Pulmonary artery endothelial cell (primary cell): ENCODE measurements around the gene RMI2. TPM values are rescaled to one million over a fixed set of nuclear protein-coding genes. Genes with fewer than 3 reads are reported as not detected.
"Not testable (repeated sequence)": the region's sequence is repeated elsewhere in the genome, so short reads cannot be mapped to it uniquely, and the experiment has no call there.

Experiments
- DNase-seq: peaks from one replicate; pipeline ENCODE4 v3.0.0-alpha.2; 2011; ENCODE audit warnings: low read depth, low spot score
- total RNA-seq: library from RNA; depleted of rRNA; stranded (reverse); fragments of >200 nt; gene quantifications from 2 replicates; pipeline ENCODE4 v1.2.3, GENCODE V29; 2014

RMI2 gene
- total RNA-seq, result 5.9 and 16.9 TPM in 2 replicates

DNA sequence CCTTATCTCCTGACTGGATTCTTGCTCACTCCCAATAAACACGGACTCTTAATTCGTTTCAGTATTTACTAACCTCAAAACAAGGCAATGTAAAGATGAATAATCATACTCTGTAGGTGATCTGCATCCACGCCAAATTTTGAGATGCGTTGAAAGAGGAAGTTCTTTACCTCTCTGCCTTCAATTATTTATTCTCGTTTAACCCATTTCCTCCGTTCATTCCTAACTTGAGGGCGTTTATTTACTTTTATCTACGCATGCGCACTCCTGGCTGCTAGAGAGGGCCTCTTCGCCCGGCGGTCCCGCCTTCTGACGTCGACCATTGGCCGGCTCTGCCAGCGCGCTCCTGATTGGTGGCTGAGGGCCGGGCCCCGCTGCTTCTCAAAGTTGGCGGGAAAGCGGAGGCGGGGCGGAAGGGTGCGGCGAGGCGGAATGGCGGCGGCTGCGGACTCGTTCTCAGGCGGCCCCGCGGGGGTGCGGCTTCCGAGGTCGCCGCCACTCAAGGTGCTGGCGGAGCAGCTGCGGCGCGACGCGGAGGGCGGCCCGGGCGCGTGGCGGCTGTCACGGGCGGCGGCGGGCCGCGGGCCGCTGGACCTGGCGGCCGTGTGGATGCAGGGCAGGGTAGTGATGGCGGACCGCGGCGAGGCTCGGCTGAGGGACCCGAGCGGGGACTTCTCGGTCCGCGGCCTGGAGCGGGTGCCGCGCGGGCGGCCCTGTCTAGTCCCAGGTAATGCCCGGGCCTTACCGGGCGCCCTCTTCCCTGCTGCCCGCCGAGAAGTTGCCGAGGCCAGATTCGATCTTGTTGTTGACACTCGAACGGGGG lies at the start of gene RMI2:
Gene RMI2 (plus strand): TSS at position 420 of the 823 bp plus-strand sequence. CDS start 13 bp downstream, at position 433.
- DNase-seq, result peak; percentile 73

DNA sequence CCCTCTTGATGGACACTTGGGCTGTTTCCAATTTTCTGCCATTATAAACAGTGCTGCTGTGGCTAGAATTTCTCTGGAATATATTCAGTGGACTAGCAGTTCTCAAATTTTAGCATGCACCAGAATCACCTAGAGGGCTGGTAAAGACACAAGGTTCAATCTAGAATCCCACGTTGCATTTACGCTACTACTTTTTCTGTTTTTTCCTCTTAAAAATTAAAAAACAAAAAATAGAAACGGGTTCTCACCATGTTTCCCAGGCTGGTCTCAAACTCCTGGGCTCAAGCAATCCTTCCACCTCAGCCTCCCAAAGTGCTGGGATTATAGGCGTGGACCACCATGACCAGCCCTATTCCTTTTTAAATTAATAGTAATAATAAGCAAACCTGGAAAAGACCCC lies 49.6 kb upstream of the RMI2 start:
- DNase-seq, result no peak

DNA sequence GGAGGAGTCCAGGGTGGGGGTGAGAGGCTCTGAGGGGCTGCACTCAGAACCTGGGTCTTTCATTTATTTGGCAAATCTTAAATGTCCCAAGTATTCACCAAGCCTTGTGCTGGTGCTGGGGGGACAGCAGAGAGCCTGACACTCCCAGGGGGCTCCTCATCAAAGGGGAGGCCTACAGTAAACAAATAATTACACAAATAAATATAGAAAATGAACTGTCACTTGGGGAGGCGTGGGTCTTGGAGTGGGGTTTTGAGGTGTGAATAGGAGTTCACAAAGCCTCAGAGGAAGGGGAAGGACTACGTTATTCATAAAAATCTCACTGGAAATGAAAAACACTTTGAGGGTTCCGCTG lies 48.9 kb upstream of the RMI2 start:
- no peak for DNase-seq

DNA sequence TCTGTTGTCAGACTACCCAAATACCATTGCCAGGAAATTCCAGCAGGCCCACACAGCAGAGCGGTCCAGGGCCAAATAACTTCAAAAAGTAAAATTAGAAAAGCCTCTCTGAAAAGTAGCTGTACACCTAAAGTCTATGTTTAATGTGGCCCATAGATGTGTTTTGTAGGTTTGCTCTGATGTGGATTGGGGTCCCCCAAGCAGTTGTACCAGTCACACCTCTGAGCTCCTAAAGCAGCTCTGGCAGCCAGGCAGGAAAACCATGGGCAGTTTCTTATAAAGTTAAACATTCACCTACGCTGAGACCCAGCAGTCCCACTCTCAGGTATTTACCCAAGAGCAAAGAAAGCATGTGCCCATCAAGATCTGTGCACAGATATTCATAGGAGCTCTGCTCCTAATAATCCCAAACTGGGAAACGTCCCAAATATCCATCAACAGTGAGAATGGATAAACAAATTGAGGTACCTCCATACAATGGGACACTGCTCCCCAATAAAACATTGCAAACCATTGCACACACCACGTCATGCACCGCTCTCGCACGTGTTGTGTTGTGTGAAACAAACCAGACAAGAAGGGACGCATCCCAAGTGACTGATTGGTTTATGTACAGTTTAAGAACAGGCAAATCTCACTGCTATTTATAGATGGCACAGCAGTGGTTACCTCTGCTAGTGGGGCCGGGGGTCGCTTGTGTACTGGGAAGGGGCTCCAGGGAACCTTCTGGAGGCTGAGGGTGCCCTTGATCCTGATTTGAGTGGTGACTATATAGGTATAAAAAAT lies 48.4 kb upstream of the RMI2 start:
- no peak for DNase-seq

DNA sequence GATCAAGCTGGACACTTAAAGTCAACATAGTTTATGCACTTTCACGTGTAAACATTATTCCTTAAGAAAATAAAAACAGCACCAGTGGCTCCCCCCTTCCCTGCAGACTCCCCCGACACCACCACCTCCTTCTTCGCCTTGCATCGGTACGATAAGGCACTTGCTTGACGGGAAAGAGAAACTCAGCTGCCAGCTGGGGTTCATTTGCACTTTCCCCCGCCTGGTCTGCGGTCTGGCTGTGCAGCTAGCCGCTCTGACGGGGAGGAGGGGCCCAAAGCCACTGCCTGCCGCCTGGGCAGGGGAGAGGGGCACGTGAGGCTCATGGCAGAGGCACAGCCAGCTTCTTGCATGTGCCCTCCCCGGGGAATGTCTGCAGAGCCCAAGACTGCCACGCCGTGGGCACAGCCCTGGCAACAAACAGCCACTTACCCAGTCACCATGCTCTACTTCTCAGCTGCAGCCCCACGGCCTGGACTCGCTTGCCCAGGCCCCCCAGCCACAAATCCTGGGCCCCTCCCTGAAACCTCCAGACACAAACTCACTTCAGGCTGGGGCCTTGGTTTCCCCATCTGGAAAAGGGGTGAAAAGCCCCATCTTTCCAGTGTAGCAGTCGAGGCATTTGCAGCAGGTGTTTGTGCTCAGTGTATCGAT lies 47.6 kb upstream of the RMI2 start:
- no peak for DNase-seq

DNA sequence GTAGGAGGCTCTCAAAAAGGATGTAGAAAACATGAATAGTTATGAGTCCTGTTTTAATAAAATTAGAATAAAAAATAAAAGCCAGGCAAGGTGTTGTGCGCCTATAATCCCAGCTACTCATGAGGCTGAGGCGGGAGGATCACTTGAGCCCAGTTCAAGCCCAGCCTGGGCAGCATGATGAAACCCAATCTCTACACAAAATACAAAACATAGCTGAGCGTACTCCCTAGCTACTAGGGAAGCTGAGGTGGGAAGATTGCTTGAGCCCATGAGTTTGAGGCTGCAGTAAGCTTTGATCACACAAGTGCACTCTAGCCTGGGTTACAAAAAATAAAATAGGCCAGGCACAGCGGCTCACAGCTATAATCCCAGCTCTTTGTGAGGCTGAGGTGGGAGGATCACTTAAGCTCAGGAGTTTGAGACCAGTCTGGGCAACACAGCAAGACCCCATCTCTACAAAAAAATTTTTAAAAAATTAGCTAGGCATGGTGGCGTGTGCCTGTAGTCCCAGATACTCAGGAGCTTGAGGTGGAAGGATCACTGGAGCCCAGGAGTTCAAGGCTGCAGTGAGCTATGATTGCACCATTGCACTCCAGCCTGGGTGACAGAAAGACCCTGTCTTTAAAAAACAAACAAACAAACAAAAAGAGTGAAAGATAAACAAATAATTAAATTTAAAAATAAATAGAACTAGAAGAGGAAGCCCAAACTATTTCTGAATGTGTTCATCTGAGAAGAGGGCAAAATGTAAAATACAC lies 46.9 kb upstream of the RMI2 start:
- no peak for DNase-seq

DNA sequence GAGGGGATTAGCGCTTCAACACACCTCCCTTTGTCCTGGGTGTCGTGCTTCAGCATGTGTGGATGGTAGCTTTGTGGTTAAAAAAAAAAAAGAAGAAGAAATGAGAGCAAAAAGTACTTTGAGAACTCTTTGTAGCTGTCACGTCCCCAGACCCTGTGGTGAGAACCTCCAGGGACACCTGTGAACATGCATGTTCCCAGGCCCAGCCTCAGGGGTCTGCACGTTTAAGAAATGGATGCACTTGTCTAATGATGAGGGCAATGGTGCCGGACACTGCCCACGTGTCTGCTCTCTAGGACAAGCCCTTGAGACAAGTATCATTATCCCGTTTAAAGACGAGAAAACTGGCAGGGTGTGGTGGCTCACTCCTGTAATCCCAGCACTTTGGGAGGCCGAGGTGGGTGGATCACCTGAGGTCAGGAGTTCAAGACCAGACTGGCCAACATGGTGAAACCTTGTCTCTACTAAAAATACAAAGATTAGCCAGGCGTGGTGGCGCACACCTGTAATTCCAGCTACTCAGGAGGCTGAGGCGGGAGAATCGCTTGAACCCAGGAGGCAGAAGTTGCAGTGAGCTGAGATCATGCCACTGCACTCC lies 46.2 kb upstream of the RMI2 start:
- DNase-seq, result not testable (repeated sequence)

DNA sequence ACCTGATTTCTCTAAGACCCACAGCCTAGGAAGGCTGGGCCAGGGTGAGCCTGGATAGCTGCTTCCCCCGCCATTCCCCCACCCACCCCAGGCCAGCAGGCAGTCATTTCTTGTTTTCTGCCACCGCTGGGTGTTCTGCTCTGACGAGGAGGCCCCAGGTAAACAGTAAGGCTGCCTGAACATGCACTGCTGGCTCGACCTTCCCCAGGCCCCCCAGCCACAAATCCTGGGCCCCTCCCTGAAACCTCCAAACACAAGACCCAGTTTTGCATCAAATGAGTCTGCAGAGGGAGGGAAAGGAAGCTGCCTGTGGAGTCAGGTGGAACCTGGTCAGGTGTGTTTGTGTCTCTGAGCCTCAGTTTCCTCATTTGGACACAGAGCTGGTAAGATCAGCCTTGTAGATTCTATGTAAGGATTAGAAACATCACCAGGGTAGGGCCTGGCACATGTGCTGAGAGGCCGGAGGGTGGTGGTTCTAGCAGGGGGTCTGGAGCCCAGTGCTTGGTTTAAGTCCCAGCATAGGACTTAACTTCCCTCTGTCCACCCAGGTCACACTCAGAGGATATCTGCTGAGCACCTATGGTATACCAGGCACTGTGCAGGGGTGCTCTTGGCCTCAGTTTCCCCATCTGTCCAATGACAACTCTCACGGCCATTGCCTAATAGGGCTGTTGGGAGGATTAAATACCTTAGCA lies 45.2 kb upstream of the RMI2 start:
- DNase-seq, result no peak

DNA sequence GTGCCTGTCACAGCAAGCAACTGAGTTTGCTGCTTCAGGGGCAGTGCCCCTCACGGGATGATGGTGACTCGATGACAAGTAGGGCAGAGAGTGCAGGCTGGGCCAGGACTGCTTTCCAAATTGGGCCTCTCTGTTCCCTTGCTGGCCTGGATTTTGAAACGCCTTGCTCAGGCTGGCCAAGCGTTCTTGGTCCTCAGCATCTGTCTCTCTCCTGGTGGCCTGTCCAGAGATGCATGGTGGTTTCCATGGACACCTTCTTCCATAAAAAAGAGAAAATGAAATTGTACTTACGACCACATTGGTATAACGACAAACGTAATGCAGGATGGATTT lies 44.7 kb upstream of the RMI2 start:
- DNase-seq, result no peak

DNA sequence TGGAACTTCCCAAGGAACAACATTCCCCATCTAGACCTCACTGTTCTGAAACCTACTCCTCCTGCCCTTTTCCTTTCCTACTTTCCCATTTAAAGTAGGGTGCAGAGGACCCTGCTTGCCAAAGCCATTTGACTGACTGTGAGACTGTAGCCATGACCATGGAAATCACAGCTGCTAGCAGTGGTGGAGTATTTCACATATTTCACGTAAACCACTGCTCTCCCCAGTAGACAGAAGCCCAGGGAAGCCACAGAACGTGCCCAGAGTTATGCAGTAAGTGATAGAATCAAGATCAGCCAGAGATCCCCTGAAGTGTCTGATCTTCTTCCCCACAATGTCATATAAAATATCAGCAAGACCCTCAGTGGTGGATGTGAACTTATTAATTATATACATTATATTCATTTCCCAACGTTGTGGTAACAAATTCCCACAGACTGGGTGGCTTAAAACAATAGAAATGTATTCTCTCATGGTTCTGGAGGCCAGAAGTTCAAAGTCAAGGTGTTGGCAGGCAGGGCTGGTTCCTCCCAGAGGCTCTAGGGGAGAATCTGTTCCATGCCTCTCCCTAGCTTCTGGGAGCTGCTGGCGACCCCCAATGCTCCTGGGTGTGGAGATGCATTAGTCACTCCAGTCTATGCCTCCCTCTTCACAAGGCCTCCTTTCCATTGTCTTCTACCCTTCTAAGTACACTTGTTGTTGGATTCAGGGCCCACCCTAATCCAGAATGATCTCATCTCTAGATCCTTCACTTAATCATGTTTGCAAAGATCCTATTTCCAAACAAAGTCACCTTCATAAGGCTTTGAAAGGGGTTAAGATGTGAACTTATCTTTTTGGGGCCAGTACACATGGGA lies 43.4 kb upstream of the RMI2 start:
- no peak for DNase-seq

DNA sequence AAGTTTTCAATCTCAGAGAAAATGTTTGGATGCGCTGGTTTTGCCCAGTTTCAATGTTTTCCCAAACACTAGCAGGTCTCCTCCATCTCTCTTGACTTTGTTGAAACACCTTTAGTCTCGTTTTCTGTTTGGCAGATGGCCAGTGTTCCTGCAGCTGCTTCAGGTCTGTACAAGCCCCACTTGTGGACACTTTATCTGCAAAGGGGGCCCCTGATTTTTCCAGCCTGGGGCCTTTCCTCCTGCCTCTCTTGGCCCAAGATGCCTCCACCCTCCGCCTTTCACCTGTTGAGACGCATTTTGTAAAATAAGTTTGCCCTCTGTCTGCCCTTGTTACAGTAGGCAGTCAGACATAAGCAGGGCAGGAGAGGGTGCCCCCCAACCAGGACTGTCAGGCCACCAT lies 42.3 kb upstream of the RMI2 start:
- no peak for DNase-seq

DNA sequence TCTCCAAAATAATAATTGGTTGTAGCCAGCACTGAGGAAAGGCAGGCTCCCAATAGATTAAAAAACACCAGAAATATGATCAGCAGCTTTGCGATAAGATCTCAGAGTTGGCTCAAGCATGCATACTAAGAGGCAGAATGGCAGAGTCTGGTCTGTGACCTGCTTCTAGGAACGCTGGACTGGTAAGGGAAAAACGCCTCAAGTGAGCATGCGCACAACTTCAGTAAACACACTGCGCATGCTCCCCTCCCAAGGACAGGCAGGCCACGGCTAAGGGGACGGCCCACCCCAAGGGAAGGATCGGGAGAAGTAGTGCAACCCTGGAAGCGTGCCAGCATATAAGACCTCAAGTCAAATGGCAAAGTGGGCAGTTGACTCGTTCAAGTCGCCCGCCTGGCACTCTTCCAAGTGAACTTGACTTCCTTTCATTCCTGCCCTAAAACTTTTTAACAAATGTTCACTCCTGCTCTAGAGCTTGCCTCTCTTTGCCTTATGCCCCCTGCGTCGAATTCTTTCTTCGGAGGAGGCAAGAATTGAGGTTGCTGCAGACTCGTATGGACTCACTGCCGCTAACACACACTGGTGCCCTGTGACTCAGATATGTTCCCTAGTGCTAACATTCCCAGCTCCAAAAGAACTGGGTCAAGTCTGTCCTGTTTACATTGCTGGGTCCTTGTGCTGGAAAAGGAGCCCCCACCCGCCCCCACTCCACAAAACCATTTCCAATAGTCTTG lies 41.7 kb upstream of the RMI2 start:
- DNase-seq, result no peak

DNA sequence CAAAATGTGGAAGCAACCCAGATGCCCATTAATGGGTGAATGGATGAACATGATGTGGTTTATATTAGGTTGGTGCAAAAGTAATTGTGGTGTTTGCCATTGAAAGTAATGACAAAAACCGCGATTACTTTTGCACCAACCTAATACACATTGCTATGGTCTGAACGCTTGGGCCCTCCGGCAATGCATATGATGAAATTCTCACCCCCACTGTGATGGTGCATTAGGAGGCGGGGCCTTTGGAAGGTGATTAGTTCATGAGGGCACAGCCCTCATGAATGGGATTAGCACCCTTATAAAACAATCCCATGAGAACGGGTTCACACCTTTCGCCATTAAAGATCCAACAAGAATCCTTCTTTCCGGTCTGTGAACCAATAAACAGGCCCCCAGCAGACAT lies 38.9 kb upstream of the RMI2 start:
- DNase-seq, result no peak

DNA sequence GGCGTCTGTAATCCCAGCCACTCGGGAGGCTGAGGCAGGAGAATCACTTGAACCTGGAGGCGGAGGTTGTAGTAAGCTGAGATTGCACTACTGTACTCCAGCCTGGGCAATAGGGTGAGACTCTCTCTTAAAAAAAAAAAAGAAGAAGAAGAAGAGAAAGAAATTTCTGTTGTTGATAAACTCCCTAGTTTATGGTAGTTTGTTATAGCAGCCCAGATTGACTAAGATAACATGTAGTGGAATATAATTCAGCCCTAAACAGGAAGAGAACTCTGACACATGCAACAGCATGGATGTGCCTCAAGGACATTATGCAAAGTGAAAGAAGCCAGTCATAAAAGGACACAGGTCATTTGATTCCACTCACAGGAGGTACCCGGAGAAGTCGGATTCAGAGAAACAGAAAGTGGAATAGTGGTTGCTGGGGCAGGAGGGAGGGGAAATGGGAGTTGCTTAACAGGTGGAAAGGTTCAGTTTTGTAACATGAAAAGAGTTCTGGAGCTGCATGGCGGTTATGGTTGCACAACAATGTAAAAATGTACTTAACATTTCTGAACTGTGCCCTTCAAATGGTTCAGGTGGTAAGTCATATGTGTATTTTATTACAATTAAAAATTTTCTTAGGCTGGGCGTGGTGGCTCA lies 38.1 kb upstream of the RMI2 start:
- no peak for DNase-seq

DNA sequence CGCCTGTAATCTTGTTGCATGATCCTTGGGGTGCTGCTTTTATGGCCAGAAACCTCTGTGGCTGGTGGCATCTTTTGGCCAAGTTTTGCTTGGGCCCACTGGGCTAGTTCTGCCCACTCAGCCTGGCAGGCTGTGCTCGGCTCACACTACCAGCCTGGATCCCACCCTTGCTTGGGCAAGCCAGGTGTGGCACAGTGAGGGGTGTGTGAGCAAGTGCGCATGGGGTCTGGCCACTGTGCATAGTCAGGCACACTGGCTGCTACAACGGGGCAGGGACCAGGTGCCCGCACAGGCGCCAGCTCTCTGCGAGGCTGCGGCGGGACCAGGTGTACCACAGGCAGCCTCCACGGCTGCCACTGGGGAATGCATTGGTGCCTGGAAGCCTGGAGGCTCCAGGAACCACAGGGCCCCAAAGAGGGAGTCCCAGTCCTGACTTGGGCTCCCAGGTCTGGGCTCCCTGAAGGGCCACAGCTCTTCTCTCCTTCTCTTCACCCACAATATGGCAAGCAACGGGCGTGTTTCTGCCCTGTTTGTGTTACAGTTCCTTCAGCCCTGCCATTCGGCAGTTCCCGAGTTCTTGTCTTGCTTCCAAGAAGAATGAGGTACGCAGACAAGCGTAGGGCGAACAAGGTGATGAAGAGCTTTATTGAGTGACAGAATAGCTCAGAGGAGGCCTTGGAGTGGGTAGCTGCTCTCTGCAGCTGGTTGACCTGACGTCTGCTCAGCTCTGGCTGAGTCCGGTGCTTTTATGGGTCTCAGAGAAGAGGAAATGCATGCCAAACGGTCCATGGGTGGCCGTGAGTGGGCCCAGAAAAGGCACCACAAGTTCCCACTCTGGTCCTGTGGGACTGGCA lies 37.4 kb upstream of the RMI2 start:
- no peak for DNase-seq

DNA sequence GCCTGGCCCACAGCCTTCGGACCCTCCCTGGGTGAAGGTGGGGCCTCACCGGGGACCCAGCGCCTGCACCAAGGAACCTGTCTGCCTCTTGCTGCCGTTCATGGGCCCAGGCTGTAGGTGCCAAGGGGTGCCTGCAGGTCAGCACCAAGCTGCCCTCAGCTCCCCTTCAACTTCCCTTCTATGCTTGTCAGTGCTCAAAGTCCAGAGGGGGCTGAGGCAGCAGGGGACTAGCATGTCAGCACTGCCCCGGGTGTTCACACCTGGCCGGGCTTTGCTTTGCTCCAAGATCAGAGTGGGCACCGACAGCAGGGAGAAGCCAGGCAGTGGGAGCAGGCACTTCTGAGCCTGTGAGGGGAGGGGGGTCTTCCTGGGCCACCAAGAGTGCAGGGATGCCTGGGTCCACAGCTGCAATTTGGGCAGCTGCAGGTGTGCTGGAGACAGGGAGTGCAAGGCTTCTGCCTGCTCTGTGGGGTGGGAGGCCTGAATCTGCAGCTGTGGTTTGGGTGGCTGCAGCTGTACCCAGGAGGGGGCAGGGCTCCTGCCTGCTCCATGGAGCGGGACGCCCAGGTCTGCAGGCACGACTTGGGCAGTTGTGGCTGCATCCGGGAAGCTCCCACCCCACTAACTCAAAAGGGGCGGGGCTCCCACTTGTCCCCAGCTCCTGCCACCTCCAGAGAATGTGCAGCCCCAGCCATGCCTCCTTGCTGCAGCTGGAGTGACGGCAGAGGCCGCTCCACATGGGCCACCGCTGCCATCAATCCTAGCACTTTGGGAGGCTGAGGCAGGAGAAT lies 36.6 kb upstream of the RMI2 start:
- DNase-seq, result no peak
